T-helper 2 cell treated with Interferon-gamma antibody and Interleukin-4, amounts not matched to agents 5 μg/mL and 100 μg/mL, for 36 hours (primary cell): ENCODE data around the gene CHCHD4.
"Not testable (repeated sequence)": the region's sequence is repeated elsewhere in the genome, so short reads cannot be mapped to it uniquely, and the experiment has no call there.

ENCODE experiments used
- DNase-seq: peaks from one replicate; pipeline ENCODE4 v3.0.0; 2021; ENCODE audit warnings: low spot score
- H3K27ac Mint-ChIP-seq: one replicate; pipeline ENCODE4 v1.8.0; 2021; ENCODE audit warnings: mild to moderate bottlenecking, mixed read lengths
- H3K27me3 Mint-ChIP-seq: one replicate; pipeline ENCODE4 v1.8.0; 2021; ENCODE audit warnings: low read depth, mixed read lengths
- H3K36me3 Mint-ChIP-seq: one replicate; pipeline ENCODE4 v1.8.0; 2021; ENCODE audit warnings: low read depth, mixed read lengths
- H3K4me1 Mint-ChIP-seq: one replicate; pipeline ENCODE4 v1.8.0; 2021; ENCODE audit warnings: low read depth, mixed read lengths
- H3K4me3 Mint-ChIP-seq: one replicate; pipeline ENCODE4 v1.8.0; 2022; ENCODE audit warnings: mild to moderate bottlenecking, moderate library complexity, mixed read lengths
- H3K9me3 Mint-ChIP-seq: one replicate; pipeline ENCODE4 v1.8.0; 2021; ENCODE audit warnings: mixed read lengths

The CHCHD4 gene

DNA sequence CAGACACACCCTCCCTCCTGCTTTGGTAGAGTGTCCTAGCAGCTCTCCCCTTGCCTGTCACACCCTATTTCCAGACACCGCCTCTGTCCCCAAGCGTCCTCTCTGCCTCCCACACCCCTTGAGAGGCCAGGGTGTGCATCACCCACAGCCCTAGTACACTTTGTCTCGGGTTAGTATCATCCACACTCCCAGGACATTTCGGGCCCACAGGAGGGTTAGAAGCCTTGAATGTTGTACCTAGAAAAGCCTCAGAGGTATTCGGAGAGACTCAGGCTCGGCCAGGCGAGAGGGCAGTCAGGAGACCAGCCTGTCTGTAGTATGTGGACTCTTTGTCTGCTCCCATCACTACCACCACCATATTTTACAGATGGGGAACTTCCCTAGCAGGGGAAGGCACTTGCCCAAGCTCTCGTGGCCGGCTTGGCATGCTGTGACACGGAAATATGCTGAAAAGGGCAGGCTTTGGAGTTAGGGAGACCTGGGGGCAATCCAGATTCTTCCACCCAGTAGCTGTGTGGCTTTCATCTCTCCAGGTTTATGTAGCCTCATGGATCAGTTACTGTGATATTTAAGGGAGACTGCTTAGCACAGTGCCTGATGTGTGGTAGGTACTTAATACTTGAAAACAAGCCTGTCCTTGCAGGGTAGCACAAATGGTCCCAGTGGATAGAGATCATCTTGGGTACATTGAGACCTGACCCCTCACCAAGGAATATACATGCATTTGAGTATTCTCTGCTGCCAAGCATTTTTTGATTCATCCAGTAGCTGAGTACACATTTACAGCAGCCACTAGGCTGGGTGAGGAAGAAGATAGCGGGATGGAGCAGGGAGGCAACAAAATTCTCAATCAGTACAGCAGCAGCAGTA is 1.6 kb upstream of the CHCHD4 start:
- H3K4me3 Mint-ChIP-seq: peak overlapping the region; percentile 94
- no peaks in the 10 kb centered on the region for H3K27me3 Mint-ChIP-seq
- H3K4me1 Mint-ChIP-seq: peaks cover 42% of the 10 kb centered on the region
- peaks cover 35% of the 10 kb centered on the region for H3K36me3 Mint-ChIP-seq
- no peak for DNase-seq
- peak overlapping the region; percentile 92 for H3K27ac Mint-ChIP-seq
- H3K9me3 Mint-ChIP-seq: no peaks in the 10 kb centered on the region

DNA sequence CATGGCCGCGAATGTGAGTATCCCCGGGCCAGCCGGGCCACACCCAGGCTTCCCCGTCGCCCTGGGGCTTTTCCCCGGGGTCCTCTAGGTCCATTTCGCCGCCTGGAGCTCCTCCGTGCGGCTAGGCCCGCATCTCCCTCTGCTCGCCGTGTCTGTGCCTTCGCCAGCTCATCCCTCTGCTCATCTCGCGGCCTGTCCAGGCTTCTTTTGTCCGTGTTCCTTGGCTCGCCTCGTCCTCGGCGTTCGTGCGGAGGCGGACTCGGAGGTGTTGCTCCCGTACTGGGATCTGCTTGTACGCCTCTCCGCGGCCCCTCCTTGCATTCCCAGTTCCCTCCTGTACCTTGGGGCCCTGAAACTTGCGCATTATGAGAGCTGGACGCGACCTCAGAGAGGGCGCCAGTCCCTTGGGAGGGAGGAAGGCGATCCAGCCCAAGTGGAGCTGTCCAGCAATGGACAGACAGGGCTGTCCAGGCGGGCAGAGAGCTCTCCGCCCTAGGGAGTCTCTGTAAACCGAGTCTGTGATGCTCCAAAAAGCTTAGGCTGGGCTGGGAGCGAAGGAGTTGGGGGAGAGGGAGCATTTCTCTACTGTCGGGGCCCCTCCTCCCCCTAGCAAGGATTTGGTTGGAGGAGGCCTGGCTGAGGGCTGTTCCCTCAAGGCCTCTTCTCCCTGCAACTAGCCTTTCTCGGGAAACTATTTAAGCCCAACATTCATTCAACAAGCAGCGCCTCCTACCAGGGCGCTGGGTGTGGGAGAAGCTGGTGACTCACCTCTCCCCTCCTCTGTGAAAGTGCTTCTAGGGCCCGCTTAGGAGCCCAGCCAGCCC is 735 bp upstream of the CHCHD4 start:
- peaks cover 39% of the 10 kb centered on the region for H3K36me3 Mint-ChIP-seq

DNA sequence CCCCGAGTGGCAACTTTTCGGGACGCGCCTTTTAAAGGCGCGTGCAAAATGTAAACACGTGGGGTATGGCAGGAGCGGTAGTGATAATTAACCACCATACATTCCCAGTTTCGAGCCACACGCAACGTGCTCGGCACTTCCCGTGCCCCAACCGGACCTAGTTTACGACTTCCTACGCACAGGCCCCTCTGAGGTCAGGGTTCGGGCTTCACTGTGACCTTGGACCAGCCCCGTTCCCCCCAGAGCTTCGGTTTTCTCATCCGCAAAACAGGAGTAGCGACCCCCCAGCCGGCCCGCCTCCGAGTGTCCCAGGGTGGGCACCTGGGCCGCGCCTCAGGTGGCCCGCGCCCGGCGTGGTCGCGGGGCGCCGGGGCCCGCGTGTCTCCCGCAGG is 451 bp downstream of the CHCHD4 start:
- Mint-ChIP-seq H3K27ac (peak overlapping the region; percentile 89), H3K9me3 (no peaks in the 10 kb centered on the region), H3K4me3 (peak overlapping the region; percentile 90), H3K4me1 (peaks cover 42% of the 10 kb centered on the region), H3K36me3 (peaks cover 32% of the 10 kb centered on the region), H3K27me3 (no peaks in the 10 kb centered on the region)
- peak; percentile 62 for DNase-seq

More for the DNA sequence above, 735 bp upstream of the CHCHD4 start:
- Mint-ChIP-seq H3K27ac (peak overlapping the region; percentile 92), H3K4me1 (peaks cover 42% of the 10 kb centered on the region), H3K27me3 (no peaks in the 10 kb centered on the region), H3K4me3 (peak overlapping the region; percentile 94), H3K9me3 (no peaks in the 10 kb centered on the region)
- peak; percentile 68 for DNase-seq

DNA sequence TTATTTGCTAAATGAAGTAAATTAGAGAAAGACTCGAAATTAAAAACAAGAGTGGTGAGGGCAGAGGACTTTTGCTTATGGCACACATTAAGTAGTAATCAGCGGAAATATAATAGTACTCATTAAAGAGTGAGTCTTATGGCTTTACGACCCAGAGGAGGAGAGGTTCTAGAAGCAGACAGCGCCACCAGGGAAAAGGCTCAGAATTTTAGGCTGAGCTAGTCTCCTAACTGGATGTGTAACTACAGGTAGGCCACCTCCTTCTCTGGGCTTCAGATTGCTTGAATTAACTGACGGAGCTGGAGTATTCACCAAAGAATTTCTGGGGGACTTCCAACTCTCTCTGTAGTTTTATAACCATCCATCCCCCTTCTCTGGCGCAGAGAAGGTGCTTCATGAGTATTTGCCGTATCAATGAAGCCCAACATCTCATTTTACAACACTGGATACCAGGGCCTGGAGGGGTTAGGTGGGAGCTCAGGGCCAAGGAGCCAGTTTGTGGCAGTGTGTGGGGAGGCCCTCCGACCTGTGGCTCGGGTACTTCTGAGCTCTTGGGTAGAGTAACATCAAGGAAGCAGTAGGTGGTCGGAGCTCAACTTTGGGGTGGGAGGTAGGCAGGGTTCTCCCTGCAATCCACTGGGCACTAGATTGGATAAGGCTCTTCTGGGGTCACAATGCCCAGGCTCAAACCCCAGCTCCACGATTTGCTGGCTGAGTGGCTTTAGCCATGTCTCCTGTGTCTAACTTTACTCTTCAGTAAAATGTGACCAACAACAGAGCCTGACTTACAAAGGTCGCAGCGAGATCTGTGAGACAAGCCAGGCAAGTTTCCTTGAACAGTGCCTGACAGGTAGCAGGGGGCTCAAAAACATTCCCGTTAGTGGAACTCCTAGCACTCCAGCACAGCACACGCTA is 1.1 kb downstream of the CHCHD4 start:
- Mint-ChIP-seq H3K27me3 (no peaks in the 10 kb centered on the region), H3K36me3 (peaks cover 27% of the 10 kb centered on the region), H3K27ac (peak overlapping the region; percentile 89), H3K4me1 (peaks cover 42% of the 10 kb centered on the region), H3K9me3 (no peaks in the 10 kb centered on the region), H3K4me3 (peak overlapping the region; percentile 90)
- DNase-seq: no peak

DNA sequence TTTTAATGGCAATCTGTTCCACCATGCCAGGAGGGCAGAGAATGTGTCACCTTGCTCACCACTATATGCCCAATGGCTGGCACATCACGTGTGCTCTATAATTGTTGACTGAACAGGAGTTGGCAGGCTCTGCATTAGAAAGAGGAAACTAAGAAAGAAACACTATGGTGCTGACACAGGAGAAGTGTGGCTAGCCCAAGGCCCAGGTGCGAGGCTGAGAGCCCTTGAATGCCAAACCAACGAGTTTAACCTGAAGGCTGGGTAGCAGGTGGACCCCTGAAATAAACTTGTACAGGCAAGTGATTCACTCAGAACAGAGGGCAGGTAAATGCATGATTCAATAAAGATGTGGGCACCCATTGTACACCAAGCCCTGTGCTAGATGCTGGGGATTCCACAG is 2.4 kb downstream of the CHCHD4 start:
- no peaks in the 10 kb centered on the region for H3K27me3 Mint-ChIP-seq
- H3K27ac Mint-ChIP-seq: peak overlapping the region; percentile 69
- H3K4me3 Mint-ChIP-seq: peak overlapping the region; percentile 59
- peaks cover 15% of the 10 kb centered on the region for H3K36me3 Mint-ChIP-seq
- DNase-seq: peak; percentile 4
- H3K4me1 Mint-ChIP-seq: peaks cover 30% of the 10 kb centered on the region
- H3K9me3 Mint-ChIP-seq: no peaks in the 10 kb centered on the region

DNA sequence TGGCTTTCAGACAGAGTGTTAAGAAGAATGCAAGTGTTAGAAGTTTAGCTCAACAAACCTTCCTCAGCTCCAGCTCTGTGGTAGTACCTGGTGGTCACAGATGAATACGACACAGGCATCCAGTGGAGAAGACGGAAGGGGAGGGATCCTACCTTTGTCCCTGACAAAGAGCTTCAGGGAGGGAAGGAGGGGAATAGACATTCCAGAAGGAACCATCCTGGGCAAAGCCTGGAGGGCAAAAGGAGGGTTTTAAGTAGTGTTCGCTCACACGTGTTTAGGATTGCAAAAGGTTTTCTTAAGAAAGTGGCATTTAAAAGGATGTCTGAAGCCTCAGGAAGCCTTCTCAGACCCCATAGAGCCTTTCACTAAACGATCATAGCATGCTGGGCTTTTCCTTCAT is 2.8 kb downstream of the CHCHD4 start:
- peak; percentile 2 for DNase-seq
- no peak overlapping the region for H3K27ac Mint-ChIP-seq
- H3K4me3 Mint-ChIP-seq: no peak overlapping the region
- peaks cover 13% of the 10 kb centered on the region for H3K36me3 Mint-ChIP-seq
- no peaks in the 10 kb centered on the region for H3K27me3 Mint-ChIP-seq
- no peaks in the 10 kb centered on the region for H3K9me3 Mint-ChIP-seq
- peaks cover 27% of the 10 kb centered on the region for H3K4me1 Mint-ChIP-seq

DNA sequence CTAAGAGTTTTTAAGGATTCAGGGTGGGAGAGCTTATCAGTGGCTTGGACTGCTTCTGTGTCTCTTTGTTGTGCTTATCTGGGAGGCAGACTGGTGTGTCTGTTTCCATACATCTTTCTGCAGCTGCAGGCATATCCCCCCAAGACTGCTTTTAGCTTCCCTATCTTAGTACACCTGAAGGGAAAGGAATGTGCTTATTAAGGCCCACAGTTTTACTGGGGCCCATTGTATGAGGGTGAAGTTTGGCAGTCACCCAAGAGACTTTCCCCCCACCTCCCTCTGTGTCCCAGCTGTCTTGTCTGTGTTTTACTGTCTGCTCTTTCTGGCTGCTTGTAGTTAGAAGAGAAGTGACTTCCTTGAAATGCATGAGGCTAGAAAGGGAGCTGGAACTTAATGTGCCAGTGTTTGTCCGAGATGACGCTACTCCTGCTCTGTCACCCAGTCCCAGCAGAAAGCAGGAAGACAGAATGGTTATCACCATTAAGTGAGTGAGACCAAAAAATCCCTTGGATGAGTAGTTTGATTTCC is 3.7 kb downstream of the CHCHD4 start:
- H3K4me3 Mint-ChIP-seq, H3K27ac Mint-ChIP-seq, DNase-seq, H3K9me3 Mint-ChIP-seq, H3K27me3 Mint-ChIP-seq: not testable (repeated sequence)
- H3K36me3 Mint-ChIP-seq: peaks cover 16% of the 10 kb centered on the region
- peaks cover 18% of the 10 kb centered on the region for H3K4me1 Mint-ChIP-seq

DNA sequence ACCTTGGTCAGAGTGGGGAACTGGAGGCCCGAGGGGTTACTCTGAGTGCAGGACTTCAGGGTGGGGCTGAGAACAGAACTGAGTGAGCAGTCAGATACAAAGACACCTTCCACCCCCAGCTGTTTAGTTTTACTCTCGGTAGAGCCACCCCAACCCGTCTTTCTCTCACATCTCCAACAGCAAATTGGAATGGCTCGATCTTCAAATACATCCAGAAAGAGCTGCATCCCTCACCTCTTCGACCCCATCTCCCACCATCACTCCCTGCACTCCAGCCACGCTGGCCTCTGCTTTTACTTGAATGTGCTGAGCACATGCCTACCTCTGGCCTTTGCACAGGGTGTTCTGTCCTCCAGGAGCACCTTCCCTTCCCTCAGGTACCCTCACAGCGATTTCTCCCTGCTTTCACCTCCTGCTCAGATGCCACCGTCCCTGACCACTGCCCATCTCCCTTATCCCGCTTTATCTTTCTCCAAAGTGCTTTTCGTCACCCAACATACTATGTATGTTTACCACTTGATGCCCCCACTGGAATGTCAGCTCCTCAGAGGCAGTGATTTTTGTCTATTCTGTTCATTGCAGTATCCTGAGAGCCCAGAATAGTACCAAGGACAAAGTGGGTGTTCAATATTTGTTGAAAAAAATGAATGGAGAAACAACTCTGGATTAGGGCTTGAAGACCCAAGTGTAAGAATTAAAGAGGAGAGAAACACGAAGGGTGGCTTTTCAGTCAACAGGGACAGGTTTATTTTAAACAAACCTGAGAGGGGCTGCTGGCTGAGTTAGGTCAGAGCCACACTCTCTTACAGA is 4.4 kb downstream of the CHCHD4 start:
- Mint-ChIP-seq H3K4me1 (peaks cover 14% of the 10 kb centered on the region), H3K27me3 (no peaks in the 10 kb centered on the region), H3K9me3 (no peaks in the 10 kb centered on the region), H3K36me3 (peaks cover 16% of the 10 kb centered on the region), H3K27ac (no peak overlapping the region), H3K4me3 (no peak overlapping the region)
- peak; percentile 2 for DNase-seq

DNA sequence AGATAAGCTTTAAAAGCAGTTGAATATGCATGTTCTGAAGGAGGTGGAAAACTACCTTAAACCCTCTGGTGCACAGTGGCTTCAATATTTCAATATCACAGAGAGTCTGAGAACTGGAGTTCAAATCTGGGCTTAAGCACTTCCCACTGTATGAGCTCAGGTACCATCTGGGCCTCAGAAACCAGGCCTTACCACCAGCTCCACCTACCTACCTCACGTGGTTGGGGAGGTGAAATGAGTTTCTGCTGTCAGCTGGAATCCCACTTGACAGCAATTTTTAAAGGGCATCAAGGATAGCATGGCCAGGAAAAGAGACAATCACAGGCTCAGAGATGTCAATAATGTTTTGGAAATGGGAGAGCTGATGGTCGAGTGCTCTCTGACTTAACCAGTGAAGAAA is 5.0 kb downstream of the CHCHD4 start:
- H3K4me3 Mint-ChIP-seq: no peak overlapping the region
- H3K36me3 Mint-ChIP-seq: peaks cover 16% of the 10 kb centered on the region
- no peak overlapping the region for H3K27ac Mint-ChIP-seq
- H3K4me1 Mint-ChIP-seq: peaks cover 14% of the 10 kb centered on the region
- no peaks in the 10 kb centered on the region for H3K9me3 Mint-ChIP-seq
- peak; percentile 2 for DNase-seq
- H3K27me3 Mint-ChIP-seq: no peaks in the 10 kb centered on the region

DNA sequence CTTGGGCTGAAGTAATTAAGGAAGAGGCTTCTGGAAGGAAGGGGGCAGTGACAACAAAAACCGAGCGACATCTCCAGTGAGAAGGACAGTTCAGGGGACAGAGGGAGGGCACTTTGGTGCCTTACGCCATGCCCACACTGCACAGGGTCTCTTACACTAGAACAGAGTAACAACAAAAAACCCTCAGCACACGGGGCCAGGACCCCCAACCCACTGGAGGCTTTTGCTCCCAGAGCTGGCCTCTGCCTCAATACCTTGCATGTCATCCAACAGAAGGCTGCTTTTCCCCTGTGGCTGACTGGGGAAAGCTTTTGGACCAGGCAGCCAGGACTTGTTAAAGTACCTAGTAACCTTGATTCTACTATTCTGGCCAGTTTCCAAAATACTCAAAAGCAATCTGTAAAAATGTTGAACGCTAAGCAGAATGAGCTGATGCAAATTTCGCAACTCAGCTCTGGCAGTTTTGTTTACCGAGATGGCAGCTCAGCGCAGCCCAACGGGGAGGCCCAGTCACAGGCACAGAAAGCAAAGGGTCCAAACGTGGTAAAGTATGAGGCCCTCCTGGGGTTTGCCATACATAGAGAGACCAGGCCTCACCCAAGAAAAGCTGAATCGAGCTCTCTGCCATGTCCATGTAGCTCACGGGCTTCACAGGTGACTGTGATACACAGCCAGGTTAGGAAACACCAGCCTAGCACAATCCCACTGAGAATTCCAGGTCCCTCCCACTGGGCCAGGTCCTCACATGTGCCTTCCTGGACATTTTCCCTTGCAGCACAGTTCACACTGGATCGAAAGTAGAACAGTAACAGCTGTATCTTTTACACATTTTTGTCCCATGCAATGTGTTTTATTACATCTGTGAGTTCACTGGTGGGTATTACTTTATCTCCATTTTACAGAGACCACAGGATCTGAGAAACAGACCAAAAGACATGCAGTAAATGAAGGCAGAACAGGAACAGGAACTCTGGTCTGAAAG is 6.0 kb downstream of the CHCHD4 start:
- H3K4me3 Mint-ChIP-seq: no peak overlapping the region
- DNase-seq: peak; percentile 2
- H3K27ac Mint-ChIP-seq: no peak overlapping the region
- H3K9me3 Mint-ChIP-seq: no peaks in the 10 kb centered on the region
- H3K4me1 Mint-ChIP-seq: peaks cover 13% of the 10 kb centered on the region
- peaks cover 18% of the 10 kb centered on the region for H3K36me3 Mint-ChIP-seq
- H3K27me3 Mint-ChIP-seq: no peaks in the 10 kb centered on the region

DNA sequence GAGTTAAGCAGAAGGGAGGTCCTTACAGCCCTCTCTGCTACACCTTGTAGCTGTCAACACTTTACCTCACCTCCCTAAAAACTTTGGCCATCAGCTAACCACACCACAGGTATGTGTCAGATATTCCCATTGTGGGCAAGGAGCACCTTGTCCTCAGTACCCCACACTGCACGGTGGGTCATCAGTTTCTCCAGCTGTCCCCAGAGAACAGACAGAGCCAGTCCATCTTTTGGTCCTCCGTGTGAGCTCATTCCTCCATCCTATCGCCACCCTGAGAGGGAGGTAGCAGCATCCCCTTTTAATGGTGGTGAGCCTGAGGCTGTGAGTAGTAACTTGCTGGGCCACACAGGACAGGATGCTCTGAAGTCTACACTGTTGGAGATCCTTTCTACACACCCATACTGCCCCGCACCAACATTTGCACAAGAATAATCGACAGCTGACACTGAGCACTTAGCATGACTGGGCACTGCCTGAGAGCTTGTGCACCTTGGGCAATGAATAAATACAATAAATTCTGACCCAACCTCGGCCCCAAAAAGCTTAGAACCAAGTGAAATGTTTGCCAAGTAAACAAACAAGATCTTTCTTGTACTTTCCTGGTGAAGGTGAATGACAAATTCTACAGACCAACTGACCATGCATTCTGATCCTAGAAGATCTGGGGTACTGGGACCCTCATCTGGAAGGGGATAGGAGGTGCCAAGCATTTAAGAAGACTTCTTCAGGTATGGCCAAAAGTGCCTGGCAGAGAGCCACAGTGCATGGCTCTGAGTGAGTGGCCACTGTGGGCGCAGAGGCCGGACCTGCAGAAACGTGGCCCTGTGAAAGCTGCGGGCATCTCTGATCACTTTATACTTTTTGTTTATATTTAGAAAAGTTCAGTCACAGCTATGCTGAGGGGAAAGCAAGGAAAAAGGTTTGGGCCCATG is 6.9 kb downstream of the CHCHD4 start:
- H3K4me1 Mint-ChIP-seq: peaks cover 6% of the 10 kb centered on the region
- no peaks in the 10 kb centered on the region for H3K27me3 Mint-ChIP-seq
- peaks cover 26% of the 10 kb centered on the region for H3K36me3 Mint-ChIP-seq
- no peak overlapping the region for H3K4me3 Mint-ChIP-seq
- no peaks in the 10 kb centered on the region for H3K9me3 Mint-ChIP-seq
- H3K27ac Mint-ChIP-seq: no peak overlapping the region
- peak; percentile 1 for DNase-seq
